ENCODE data around the gene AAK1. TPM values are rescaled to one million over a fixed set of nuclear protein-coding genes. Genes with fewer than 3 reads are reported as not detected.

Gene AAK1
- total and polyA plus RNA-seq, 10 of the 15 experiments (the other 5 are each of a cell fraction or from before 2014, with no cell fraction given) = 2.9 to 41.4 (median 17.5) TPM

DNA sequence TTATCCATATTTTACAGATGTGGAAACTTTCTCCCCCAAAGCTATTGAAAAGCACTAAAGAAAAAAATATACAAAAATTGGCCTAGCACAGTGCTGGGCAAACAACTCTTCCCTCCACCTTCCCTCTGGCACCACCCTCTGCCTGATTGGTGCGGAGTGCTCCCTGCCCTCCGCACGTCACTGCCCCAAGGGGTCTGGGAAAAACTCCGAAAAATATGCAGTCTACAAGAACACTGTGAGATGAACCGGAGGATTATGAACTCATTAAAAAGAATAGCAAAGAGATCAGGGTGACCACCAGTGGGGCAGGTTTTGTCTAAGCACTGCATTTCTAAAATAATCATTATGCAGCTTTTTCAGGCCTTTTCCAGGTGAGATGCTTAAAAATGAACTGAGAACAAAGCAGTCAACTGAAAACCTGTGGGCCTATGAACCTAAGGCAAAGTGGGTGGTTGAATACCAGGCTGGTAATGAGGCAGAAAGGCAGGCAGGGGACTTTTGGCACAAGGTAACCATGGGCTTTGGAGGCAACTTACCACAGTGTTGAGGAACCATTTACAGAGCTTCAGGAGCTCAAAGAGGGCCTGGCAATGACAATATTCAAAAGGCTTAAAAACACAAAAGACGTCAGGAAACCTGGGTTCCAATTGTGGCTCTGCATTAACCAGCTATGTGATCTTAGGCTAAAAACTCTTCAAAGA lies 57.5 kb downstream of the AAK1 start:
- Histone ChIP-seq H3K9ac (ENCODE audit: control insufficient read depth, insufficient read depth, low read length) (no peak overlapping the region), H4K20me1 (ENCODE audit: control insufficient read depth, insufficient read depth) (no peaks in the 10 kb centered on the region), H2AFZ (ENCODE audit: control insufficient read depth, low read depth, low read length) (no peak overlapping the region), H3K27me3 (replicated peaks in 1 of 2; ENCODE audit: control insufficient read depth in 2 of 2, insufficient read depth in 2 of 2, low read length in 1 of 2) (no peaks in the 10 kb centered on the region), H3K27ac (ENCODE audit: control insufficient read depth, insufficient read depth) (no peak overlapping the region), H3K4me1 (ENCODE audit: control insufficient read depth, insufficient read depth, low read length) (peaks cover 26% of the 10 kb centered on the region), H3K9me3 (replicated peaks; ENCODE audit: control insufficient read depth, insufficient read depth, low read length) (no peaks in the 10 kb centered on the region), H3K36me3 (ENCODE audit: control insufficient read depth in 2 of 2, insufficient read depth in 2 of 2, low read length in 1 of 2) (no peaks in the 10 kb centered on the region), H3K4me2 (ENCODE audit: control insufficient read depth, insufficient read depth) (no peak overlapping the region), H3K79me2 (ENCODE audit: control insufficient read depth, insufficient read depth, low read length) (peaks cover 18% of the 10 kb centered on the region), H3K4me3 (no peak overlapping the region)
- WGBS (ENCODE audit: insufficient coverage, insufficient replicate concordance, low lambda C conversion rate, missing lambda C conversion rate) = 91% methylated on average over 6 of the region's 6 CpGs
- FAIRE-seq (no peak), DNase-seq (ENCODE audit: low read depth, low spot score) (no peak), ATAC-seq (no peak)
- ChIA-PET POLR2A (interaction anchor here (1.3 kb wide), 1 partner anchor 11 kb away, joined by 12 read pairs; no protein-coding TSS in a partner anchor), SMC1A (ENCODE audit: uncharacterized antibody, unreplicated experiment) (interaction anchor here (1.0 to 5.4 kb wide), 6 partner anchors 9 to 65 kb away, joined by 3 to 30 read pairs (median 6); no protein-coding TSS in a partner anchor), RAD21 (ENCODE audit: unreplicated experiment) (interaction anchor here (4.4 kb wide), 1 partner anchor 59 kb away, joined by 28 read pairs; the partner anchor contains the start of gene AAK1), CTCF (interaction anchor here (0.7 to 13.7 kb wide), 6 partner anchors 11 to 139 kb away, joined by 3 to 144 read pairs (median 4); no protein-coding TSS in a partner anchor)
- BruUV-seq (replicated peaks) = no TSS peak
- in situ Hi-C loops (cut with MboI) = no loop called here
- intact Hi-C loops (cut with micrococcal nuclease; ENCODE audit: unreplicated experiment) = no loop called here
- TF ChIP-seq CEBPB (IDR thresholded peaks at IDR 0.05; ENCODE audit: borderline replicate concordance in 1 of 2, low read depth in 2 of 2, low read length in 2 of 2) (no peak), HDAC6 (IDR thresholded peaks at IDR 0.05; ENCODE audit: unreplicated experiment) (no peak), REST (IDR thresholded peaks at IDR 0.05; ENCODE audit: low read depth, low read length) (no peak), SUPT20H (IDR thresholded peaks at IDR 0.05; ENCODE audit: borderline replicate concordance, control insufficient read depth, low read depth, low read length) (no peak), IRF3 (IDR thresholded peaks at IDR 0.05) (no peak), STAT3 (IDR thresholded peaks at IDR 0.05; ENCODE audit: low read depth, low read length) (no peak), YY1 (IDR thresholded peaks at IDR 0.05; ENCODE audit: low read depth, low read length) (no peak), SREBF1 (IDR thresholded peaks at IDR 0.05; ENCODE audit: low read length) (no peak), PML (IDR thresholded peaks at IDR 0.05; ENCODE audit: low read length) (no peak), EGR1 (IDR thresholded peaks at IDR 0.05; ENCODE audit: borderline replicate concordance in 1 of 2, low read depth in 2 of 2, low read length in 2 of 2) (no peak), SMAD5 (IDR thresholded peaks at IDR 0.05; ENCODE audit: low read depth) (no peak), MEF2A (IDR thresholded peaks at IDR 0.05; ENCODE audit: insufficient read depth, low read depth, low read length) (no peak), ZZZ3 (IDR thresholded peaks at IDR 0.05; ENCODE audit: control insufficient read depth, insufficient read length, low read depth) (no peak), CBFB (IDR thresholded peaks at IDR 0.05; ENCODE audit: low read depth) (no peak), BHLHE40 (IDR thresholded peaks at IDR 0.05; ENCODE audit: borderline replicate concordance in 1 of 2, low read depth in 2 of 2, low read length in 1 of 2) (no peak)

Measured in GM12878 (cell line).